ENCODE measurements around the gene STARD3.

- TF ChIP-seq, protein P1, sequence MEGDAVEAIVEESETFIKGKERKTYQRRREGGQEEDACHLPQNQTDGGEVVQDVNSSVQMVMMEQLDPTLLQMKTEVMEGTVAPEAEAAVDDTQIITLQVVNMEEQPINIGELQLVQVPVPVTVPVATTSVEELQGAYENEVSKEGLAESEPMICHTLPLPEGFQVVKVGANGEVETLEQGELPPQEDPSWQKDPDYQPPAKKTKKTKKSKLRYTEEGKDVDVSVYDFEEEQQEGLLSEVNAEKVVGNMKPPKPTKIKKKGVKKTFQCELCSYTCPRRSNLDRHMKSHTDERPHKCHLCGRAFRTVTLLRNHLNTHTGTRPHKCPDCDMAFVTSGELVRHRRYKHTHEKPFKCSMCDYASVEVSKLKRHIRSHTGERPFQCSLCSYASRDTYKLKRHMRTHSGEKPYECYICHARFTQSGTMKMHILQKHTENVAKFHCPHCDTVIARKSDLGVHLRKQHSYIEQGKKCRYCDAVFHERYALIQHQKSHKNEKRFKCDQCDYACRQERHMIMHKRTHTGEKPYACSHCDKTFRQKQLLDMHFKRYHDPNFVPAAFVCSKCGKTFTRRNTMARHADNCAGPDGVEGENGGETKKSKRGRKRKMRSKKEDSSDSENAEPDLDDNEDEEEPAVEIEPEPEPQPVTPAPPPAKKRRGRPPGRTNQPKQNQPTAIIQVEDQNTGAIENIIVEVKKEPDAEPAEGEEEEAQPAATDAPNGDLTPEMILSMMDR (IDR thresholded peaks at IDR 0.05): no peak
- TF ChIP-seq POLR2A (IDR thresholded peaks at IDR 0.05): no peak
Measured at GRCh38 chr17:39604911-39605491, 31.9 kb upstream of the STARD3 start.

Measured in Peyer's patch (tissue), 4 donors.